ENCODE results near the gene CNTN4. TPM values are rescaled to one million over a fixed set of nuclear protein-coding genes. Genes with fewer than 3 reads are reported as not detected.
"Not testable (repeated sequence)": the region's sequence is repeated elsewhere in the genome, so short reads cannot be mapped to it uniquely, and the experiment has no call there.

Gene CNTN4
- total RNA-seq, 1 donor from 2014 or later: 1.6 TPM

DNA sequence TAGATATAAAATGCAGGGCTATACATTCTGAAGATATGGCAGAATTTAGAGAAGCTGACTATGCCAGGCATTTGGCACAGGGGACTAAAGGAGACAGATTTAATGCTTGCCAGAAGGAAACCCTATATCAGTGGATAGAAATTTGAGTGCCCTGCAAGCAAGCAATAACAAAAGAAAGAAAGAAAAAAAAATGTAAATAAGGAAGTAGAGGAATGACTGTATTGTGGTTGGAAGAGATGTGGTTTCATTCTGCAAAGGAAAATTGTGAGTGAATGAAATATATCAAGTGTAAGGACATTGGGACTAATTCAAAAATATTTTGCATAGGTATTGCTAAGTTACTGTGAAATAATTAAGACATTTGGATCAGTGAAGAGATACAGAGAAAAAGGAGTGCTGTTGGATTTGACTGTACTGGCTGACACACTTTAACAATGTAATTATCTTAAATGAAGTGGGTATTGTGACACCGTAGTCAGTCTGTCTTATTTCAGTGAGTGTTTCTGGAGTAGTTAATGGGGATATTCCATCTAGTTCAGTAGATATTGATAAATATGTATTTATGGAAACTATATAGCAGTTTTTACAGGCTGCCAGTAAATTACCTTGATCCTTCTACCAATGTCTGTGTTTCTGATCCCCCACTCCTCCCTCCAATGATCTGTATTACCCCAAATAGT lies 418.2 kb downstream of the CNTN4 start:
- TF ChIP-seq, protein P1, sequence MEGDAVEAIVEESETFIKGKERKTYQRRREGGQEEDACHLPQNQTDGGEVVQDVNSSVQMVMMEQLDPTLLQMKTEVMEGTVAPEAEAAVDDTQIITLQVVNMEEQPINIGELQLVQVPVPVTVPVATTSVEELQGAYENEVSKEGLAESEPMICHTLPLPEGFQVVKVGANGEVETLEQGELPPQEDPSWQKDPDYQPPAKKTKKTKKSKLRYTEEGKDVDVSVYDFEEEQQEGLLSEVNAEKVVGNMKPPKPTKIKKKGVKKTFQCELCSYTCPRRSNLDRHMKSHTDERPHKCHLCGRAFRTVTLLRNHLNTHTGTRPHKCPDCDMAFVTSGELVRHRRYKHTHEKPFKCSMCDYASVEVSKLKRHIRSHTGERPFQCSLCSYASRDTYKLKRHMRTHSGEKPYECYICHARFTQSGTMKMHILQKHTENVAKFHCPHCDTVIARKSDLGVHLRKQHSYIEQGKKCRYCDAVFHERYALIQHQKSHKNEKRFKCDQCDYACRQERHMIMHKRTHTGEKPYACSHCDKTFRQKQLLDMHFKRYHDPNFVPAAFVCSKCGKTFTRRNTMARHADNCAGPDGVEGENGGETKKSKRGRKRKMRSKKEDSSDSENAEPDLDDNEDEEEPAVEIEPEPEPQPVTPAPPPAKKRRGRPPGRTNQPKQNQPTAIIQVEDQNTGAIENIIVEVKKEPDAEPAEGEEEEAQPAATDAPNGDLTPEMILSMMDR (conservative IDR thresholded peaks at IDR 0.05; ENCODE audit: low read depth, low read length): no peak
- DNase-seq (ENCODE audit: low read depth): no peak
- no peak overlapping the region for H3K4me3 ChIP-seq (ENCODE audit: low read depth, low read length)

DNA sequence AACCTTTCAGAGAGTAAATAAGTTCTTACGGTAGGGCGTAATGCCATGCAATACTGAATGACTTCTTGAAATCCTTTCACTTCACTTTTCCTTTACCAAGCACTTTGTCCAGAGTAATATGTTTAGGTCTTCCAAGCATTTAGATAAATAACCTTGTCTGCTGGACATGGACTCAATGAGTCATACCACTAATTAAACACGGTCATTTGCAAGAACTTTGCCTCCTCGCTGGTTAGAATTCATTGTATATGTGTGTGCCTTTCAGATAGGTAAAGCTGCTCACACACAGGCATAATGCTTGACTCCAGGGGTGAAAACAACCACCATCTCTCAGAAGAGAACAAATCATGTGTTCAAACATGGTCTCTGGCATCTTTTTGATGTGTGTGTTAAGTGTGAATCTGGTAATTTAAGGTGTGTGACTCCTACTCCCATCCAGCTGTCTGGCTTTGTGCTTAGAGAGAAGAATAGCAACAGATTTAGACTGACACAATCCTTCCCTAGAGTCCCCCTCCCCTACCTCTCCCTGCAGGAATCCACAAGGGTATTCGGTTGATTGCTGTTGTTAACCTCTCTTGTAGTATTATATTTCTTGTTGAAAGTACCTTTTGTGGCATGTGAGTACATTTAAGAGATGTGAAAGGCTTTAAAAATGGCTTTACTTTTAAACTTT lies 419.0 kb downstream of the CNTN4 start:
- no peak overlapping the region for H3K4me3 ChIP-seq (ENCODE audit: low read depth, low read length)
- TF ChIP-seq, protein P1 (conservative IDR thresholded peaks at IDR 0.05; ENCODE audit: low read depth, low read length): no peak
- no peak for DNase-seq (ENCODE audit: low read depth)

DNA sequence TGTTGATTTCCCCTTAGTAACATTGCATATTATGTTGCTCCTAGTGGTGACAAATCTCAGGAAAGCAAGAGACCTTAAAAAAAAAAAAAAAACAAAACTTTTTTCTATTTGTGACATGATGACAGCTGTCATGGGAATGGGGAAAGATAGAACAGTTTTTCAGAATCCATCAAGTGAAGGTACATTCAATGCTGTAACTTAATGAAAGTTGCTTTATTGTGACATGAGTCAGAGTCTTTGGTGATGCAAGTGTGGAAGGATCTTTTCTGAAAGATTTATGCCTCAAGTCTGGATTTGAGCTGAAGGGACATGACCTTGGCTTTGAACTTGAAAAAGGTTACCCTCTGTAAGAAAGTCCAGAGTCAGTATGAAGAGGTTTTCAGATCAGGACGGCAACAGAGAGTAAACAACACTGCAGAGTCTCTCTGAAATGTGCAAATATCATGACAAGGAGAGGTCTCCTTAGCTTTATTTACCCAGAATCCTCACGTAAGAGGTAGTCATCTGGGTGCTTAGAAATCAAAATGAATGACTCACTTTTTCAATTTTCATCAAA lies 424.7 kb downstream of the CNTN4 start:
- TF ChIP-seq, protein P1 (conservative IDR thresholded peaks at IDR 0.05; ENCODE audit: low read depth, low read length): no peak
- H3K4me3 ChIP-seq (ENCODE audit: low read depth, low read length): no peak overlapping the region
- DNase-seq (ENCODE audit: low read depth): no peak

DNA sequence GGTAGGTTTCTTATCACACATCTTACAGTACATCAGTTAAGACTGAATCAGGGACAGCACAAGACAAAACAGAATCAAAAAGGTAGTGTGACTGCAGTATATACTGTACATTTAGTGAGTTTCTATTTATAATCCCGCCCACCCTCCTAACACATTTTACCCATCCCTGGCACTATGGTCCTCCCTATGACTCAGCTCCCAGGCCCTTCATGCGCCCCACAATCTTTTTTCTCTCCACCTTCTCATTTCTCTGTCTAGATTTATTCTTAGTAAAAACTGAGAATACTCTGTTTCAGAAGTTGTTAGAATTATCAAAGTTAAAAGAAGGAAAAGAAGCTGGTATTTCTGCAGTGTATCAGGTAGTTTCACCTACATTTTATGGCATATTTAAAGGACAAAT lies 427.3 kb downstream of the CNTN4 start:
- TF ChIP-seq, protein P1 (conservative IDR thresholded peaks at IDR 0.05; ENCODE audit: low read depth, low read length): no peak
- DNase-seq (ENCODE audit: low read depth): no peak
- H3K4me3 ChIP-seq (ENCODE audit: low read depth, low read length): no peak overlapping the region

DNA sequence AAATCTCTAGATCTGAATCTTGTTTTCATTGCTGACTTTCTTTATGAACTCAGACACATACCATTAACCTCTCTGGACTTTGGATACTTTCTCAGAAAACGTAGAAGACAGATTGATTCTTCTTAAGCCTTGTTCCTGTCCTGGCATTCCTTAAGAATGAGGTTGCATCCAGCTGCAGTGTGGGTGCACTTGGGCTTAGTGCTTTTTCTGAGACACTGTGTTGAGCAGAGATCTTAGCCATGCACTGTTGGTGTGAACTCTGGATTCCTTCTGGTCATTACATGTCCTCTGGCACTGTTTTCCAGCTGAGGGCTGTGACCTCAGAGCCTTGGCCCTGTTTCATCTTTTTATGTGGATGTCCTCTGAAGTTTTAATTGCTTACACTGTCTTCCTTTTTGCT lies 428.3 kb downstream of the CNTN4 start:
- DNase-seq (ENCODE audit: low read depth): no peak
- no peak overlapping the region for H3K4me3 ChIP-seq (ENCODE audit: low read depth, low read length)
- TF ChIP-seq, protein P1 (conservative IDR thresholded peaks at IDR 0.05; ENCODE audit: low read depth, low read length): no peak

DNA sequence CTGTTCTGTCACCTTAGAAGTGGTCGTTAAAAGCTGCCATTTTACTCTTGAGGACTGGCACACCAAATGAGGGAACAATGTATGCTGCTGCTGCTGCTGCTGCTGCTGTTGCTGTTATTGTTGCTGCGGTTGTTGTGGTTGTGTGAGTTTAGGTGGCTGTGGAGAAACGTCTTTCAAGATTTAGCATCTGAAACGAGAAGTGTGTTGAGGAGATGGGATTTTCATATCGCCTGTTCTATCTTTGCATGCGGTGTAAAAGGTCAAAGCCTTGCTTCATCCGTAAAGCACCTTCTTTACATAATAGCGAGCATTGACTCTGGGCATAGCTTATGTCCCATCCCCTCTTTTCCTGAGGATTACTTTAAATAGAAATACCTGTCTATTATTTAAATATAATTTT lies 428.7 kb downstream of the CNTN4 start:
- H3K4me3 ChIP-seq (ENCODE audit: low read depth, low read length); DNase-seq (ENCODE audit: low read depth): not testable (repeated sequence)

DNA sequence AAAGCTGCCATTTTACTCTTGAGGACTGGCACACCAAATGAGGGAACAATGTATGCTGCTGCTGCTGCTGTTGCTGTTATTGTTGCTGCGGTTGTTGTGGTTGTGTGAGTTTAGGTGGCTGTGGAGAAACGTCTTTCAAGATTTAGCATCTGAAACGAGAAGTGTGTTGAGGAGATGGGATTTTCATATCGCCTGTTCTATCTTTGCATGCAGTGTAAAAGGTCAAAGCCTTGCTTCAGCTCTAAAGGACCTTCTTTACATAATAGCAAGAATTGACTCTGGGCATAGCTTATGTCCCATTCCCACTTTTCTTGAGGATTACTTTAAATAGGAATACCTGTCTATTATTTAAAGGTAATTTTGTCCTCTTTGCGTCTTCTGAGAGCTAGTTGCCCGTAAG lies 436.1 kb downstream of the CNTN4 start:
- H3K4me3 ChIP-seq (ENCODE audit: low read depth, low read length); DNase-seq (ENCODE audit: low read depth): not testable (repeated sequence)

DNA sequence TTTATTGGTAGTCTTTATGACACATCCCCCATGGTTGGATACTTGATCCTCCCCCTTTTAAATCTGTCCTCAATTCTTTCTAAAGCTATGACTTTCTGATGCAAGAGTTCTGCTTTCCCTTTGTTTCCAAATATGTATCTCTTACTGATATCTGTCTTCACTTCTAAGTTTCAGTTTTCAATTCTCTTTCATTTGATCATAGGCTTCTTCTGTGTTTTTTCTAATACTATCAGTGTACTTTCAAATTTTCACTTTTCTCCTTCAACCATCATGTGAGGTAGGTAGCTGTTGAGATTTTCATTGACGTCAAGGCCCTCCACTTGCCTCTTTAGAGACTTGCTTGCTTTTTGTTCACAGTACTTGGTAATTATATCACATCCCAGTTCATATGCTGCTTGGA lies 436.5 kb downstream of the CNTN4 start:
- no peak for DNase-seq (ENCODE audit: low read depth)
- TF ChIP-seq, protein P1 (conservative IDR thresholded peaks at IDR 0.05; ENCODE audit: low read depth, low read length): no peak
- no peak overlapping the region for H3K4me3 ChIP-seq (ENCODE audit: low read depth, low read length)

All from epithelial cell of proximal tubule (primary cell).